Mucosa of descending colon (tissue), 3 donors: ENCODE results near the gene SDSL. TPM values are rescaled to one million over a fixed set of nuclear protein-coding genes. Genes with fewer than 3 reads are reported as not detected.

Source experiments
- ATAC-seq: fragments of 200-7000 bp; cut with Tn5 transposase; one replicate; pipeline ENCODE4 v1.9.1; 2020; ENCODE audit warnings: mild to moderate bottlenecking, moderate library complexity
- DNase-seq, 3 donors: peaks; one replicate each; pipeline ENCODE4 v3.0.0-alpha.2; 2020
- H3K36me3 ChIP-seq: fragments of 200-600 bp; one replicate; pipeline ENCODE4 v1.8.0; 2021; ENCODE audit warnings: low read depth, mild to moderate bottlenecking
- H3K4me1 ChIP-seq: fragments of 200-600 bp; one replicate; pipeline ENCODE4 v1.8.0; 2021; ENCODE audit warnings: low read depth, mild to moderate bottlenecking
- H3K4me3 ChIP-seq: fragments of 200-600 bp; one replicate; pipeline ENCODE4 v1.8.0; 2021; ENCODE audit warnings: mild to moderate bottlenecking
- H3K9me3 ChIP-seq: fragments of 200-600 bp; one replicate; pipeline ENCODE4 v1.8.0; 2021; ENCODE audit warnings: mild to moderate bottlenecking
- intact Hi-C, 2 donors: fragments of 100-400 bp; cut with DNase I in 1 of 2; cut with micrococcal nuclease in 1 of 2; formaldehyde crosslinking; loops; one replicate each; pipeline versions ENCODE4 v1.11.0 to v1.11.1; 2022; cut with DNase I, micrococcal nuclease
- total RNA-seq, 3 donors: library from RNA; stranded (reverse); fragmentation: NEBNext Ultra II Directional in 2 of 3; extraction: Animal tissue kit (Norgen Biotek cat#: 25700) in 2 of 3; gene quantifications; one replicate each; pipeline versions ENCODE4 v1.2.1 to v1.2.4, GENCODE V29; 2021 to 2023
- TF ChIP-seq, protein P1 (sequence below): fragments of 200-600 bp; IDR thresholded peaks from one replicate; pipeline ENCODE4 v1.8.0; 2022; ENCODE audit warnings: antibody characterized with exemption, mild to moderate bottlenecking
- donor health status: DM: no; HTN: no; CAD: no; lungs with moderate emphysema.
- donor health status: DM: no; HTN: no; CAD: no.
- donor health status: DM: no; HTN: yes; CAD: no.

SDSL gene
- total RNA-seq, 3 donors from 2014 or later = 9.4 to 24.0 (median 15.7) TPM

DNA sequence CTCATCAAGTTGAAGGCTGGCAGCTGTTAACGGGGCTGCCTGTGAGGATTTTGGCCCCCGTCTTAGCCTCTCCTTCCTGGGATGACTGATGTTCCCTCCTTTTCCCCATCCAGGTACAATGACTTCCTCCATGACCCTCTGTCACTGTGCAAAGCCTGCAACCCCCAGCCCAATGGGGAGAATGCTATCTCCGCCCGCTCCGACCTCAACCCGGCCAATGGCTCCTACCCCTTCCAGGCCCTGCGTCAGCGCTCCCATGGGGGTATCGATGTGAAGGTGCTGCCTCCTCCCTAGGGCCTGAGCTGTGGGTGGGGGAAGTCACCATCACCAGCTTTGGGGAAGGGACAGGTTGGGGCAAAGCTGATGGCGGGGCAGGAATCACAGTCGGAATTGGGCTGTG is 34.5 kb upstream of the SDSL start:
- H3K9me3 ChIP-seq = no peaks in the 10 kb centered on the region
- no peak for DNase-seq
- H3K4me3 ChIP-seq = no peak overlapping the region
- H3K36me3 ChIP-seq = no peaks in the 10 kb centered on the region
- intact Hi-C loops = no loop called here
- ATAC-seq = no peak
- no peaks in the 10 kb centered on the region for H3K4me1 ChIP-seq
- TF ChIP-seq, protein P1, sequence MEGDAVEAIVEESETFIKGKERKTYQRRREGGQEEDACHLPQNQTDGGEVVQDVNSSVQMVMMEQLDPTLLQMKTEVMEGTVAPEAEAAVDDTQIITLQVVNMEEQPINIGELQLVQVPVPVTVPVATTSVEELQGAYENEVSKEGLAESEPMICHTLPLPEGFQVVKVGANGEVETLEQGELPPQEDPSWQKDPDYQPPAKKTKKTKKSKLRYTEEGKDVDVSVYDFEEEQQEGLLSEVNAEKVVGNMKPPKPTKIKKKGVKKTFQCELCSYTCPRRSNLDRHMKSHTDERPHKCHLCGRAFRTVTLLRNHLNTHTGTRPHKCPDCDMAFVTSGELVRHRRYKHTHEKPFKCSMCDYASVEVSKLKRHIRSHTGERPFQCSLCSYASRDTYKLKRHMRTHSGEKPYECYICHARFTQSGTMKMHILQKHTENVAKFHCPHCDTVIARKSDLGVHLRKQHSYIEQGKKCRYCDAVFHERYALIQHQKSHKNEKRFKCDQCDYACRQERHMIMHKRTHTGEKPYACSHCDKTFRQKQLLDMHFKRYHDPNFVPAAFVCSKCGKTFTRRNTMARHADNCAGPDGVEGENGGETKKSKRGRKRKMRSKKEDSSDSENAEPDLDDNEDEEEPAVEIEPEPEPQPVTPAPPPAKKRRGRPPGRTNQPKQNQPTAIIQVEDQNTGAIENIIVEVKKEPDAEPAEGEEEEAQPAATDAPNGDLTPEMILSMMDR = no peak

DNA sequence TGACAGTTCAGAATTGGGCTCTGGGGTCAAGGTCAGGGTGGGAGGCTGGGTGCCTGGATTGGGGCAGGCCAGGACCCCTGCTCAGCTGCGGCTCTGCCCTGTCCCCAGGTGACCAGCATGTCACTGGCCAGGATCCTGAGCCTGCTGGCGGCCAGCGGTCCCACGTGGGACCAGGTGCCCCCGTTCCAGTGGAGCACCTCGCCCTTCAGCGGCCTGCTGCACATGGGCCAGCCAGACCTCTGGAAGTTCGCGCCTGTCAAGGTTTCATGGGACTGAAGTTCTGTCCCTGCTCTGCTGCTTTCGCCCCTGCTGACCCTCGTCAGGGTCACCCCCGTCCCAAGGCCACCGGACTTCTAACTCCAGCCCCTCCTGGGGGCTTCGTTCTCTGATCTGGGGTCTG is 33.8 kb upstream of the SDSL start:
- no peaks in the 10 kb centered on the region for H3K4me1 ChIP-seq
- no peaks in the 10 kb centered on the region for H3K9me3 ChIP-seq
- H3K36me3 ChIP-seq = no peaks in the 10 kb centered on the region
- ATAC-seq (no peak), DNase-seq (no peak)
- H3K4me3 ChIP-seq = no peak overlapping the region
- TF ChIP-seq, protein P1 = no peak
- intact Hi-C loops = no loop called here

DNA sequence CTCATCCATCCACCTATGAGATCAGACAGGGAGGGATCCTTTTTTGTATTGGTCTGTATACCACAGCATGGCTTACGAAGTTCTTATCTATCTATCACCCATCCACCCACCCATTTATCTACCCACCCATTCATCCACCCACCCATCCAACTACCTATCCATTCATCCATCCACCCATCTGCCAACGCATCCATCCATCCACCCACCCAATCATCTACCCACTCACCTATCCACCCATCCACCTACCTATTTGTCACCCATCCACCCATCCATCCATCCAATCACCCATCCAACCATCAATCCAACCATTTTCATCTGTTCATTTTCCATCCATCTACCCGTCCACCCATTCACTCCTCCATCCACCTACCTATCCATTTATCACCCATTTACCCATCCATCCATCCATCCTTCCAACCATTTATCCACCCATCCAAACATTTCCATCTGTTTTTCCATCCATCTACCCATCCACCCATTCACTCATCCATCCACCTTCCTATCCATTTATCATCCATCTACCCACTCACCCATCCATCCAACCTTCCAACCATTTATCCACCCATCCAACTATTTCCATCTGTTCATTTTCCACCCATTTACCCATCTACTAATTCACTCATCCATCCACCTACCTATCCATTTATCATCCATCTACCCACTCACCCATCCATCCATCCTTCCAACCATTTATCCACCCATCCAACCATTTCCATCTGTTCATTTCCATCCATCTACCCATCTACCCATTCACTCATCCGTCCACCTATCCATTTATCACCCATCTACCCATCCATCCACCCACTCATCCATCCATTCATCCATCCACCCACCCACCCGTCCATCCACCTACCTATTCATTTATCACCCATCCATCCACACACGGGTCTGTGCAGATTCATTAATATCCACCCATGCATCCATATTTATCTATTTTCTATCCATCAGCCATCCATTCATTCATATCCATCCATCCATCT is 31.8 kb upstream of the SDSL start:
- TF ChIP-seq, protein P1 = no peak
- Histone ChIP-seq H3K36me3 (no peaks in the 10 kb centered on the region), H3K9me3 (no peaks in the 10 kb centered on the region), H3K4me1 (no peaks in the 10 kb centered on the region), H3K4me3 (no peak overlapping the region)
- no peak for ATAC-seq
- intact Hi-C loops = no loop called here
- no peak for DNase-seq

DNA sequence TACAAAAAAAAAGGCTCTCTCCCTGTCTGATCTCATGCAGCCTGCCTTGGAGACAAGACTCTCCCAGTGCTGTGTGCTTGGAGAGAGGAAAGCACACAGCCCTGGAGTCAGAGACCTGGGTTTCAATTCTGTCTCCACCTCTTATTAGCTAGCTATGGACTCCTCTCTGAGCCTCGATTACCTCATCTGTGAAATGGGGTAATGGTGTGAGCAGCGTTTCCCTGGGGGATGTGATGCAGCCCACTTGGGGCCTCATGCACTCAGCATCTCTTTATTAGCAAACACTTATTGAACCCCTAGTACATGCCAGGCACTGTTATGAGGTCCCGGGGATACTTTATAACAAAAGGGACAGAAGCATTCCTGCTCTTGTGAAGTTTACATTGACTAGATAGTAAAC is 31.0 kb upstream of the SDSL start:
- TF ChIP-seq, protein P1 = no peak
- H3K4me1 ChIP-seq = no peaks in the 10 kb centered on the region
- no peak for ATAC-seq
- DNase-seq = no peak
- H3K4me3 ChIP-seq = no peak overlapping the region
- H3K36me3 ChIP-seq = no peaks in the 10 kb centered on the region
- H3K9me3 ChIP-seq = no peaks in the 10 kb centered on the region
- intact Hi-C loops = no loop called here

DNA sequence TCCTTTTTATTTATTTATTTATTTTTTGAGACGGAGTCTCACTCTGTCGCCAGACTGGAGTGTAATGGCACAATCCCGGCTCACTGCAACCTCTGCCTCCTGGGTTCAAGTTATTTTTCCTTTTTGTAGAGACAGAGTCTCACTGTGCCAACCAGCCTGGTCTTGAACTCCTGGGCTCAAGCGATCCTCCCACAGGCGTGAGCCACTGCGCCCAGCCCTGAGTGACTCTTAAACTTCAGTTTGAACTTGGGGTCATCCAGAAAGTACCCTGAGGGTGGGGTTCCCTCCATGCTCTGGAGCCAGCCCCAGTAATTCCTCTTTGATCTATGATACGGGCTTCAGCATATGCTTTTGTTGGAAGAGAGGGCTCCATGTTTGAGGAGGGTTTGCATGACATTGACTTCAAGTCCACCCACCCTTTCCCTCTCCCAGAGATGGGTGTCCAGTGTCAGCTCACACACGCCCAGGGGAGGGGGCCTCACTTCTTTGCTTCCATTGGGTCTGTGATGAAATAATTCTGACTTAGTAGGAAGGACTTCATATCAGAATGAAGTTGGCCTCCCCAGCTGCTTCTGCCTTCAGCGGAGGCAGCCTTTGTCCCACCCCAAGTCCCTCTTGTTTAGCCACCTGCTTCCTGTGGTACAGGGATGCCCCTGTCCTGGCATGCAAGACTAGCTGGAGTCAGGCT is 30.4 kb upstream of the SDSL start:
- DNase-seq (no peak), ATAC-seq (no peak)
- no peak overlapping the region for H3K4me3 ChIP-seq
- H3K9me3 ChIP-seq = no peaks in the 10 kb centered on the region
- TF ChIP-seq, protein P1 = no peak
- H3K36me3 ChIP-seq = no peaks in the 10 kb centered on the region
- intact Hi-C loops = no loop called here
- H3K4me1 ChIP-seq = no peaks in the 10 kb centered on the region
